Fibroblast of lung (primary cell): ENCODE measurements around the gene ZKSCAN4. TPM values are rescaled to one million over a fixed set of nuclear protein-coding genes. Genes with fewer than 3 reads are reported as not detected.
A peak's percentile ranks its signal among the peaks of the same experiment; 100 is the strongest.

Experiments
- DNase-seq, 2 donors: peaks; one replicate each; pipeline versions ENCODE4 v3.0.0 to v3.0.0-alpha.2; 2010; ENCODE audit warnings: low read depth in 2 of 2
- H2AFZ ChIP-seq: 2 replicates; pipeline ENCODE4 v1.5.1; 2012; ENCODE audit warnings: low read length, control low read depth, inconsistent platforms
- H3K27ac ChIP-seq: 2 replicates; pipeline ENCODE4 v1.5.1; 2011; ENCODE audit warnings: low read length, control low read depth; ENCODE audit not compliant: insufficient read depth
- H3K27me3 ChIP-seq: 2 replicates; pipeline ENCODE4 v1.5.1; 2011; ENCODE audit warnings: mild to moderate bottlenecking, low read length; ENCODE audit not compliant: control insufficient read depth, insufficient read depth
- H3K36me3 ChIP-seq: 2 replicates; pipeline ENCODE4 v1.5.1; 2011; ENCODE audit warnings: low read length; ENCODE audit not compliant: control insufficient read depth, insufficient read depth
- H3K4me1 ChIP-seq: 2 replicates; pipeline ENCODE4 v1.5.1; 2011; ENCODE audit warnings: low read length; ENCODE audit not compliant: control insufficient read depth, insufficient read depth; ENCODE audit errors: extremely low read depth
- H3K4me2 ChIP-seq: 2 replicates; pipeline ENCODE4 v1.5.1; 2011; ENCODE audit warnings: low read length, control low read depth; ENCODE audit not compliant: insufficient read depth; ENCODE audit errors: extremely low read depth
- H3K4me3 ChIP-seq, 4 experiments: fragments of 200-600 bp in 1 of 4; sonication (generic) in 1 of 4; replicated peaks in 1 of 4; 2 replicates each; pipeline ENCODE4 v1.5.1; 2011 to 2016; ENCODE audit warnings: low read length in 4 of 4, low read depth in 3 of 4, mild to moderate bottlenecking in 3 of 4, control low read depth in 2 of 4, inconsistent platforms in 1 of 4, mixed read lengths in 1 of 4; ENCODE audit not compliant: insufficient read depth in 1 of 4; ENCODE audit errors: control extremely low read depth in 1 of 4
- H3K79me2 ChIP-seq: 2 replicates; pipeline ENCODE4 v1.5.1; 2012; ENCODE audit warnings: mild to moderate bottlenecking, low read length, inconsistent platforms; ENCODE audit not compliant: control insufficient read depth, insufficient read depth
- H3K9ac ChIP-seq: 2 replicates; pipeline ENCODE4 v1.5.1; 2011; ENCODE audit warnings: mild to moderate bottlenecking, low read length, control low read depth; ENCODE audit not compliant: insufficient read depth
- H3K9me3 ChIP-seq: 2 replicates; pipeline ENCODE4 v1.5.1; 2012; ENCODE audit warnings: low read depth, low read length; ENCODE audit not compliant: control insufficient read depth, insufficient read depth
- H4K20me1 ChIP-seq: 2 replicates; pipeline ENCODE4 v1.5.1; 2011; ENCODE audit warnings: low read length; ENCODE audit not compliant: control insufficient read depth, insufficient read depth; ENCODE audit errors: extremely low read depth
- CTCF ChIP-seq, 2 donors: IDR thresholded peaks in 1 of 2; conservative IDR thresholded peaks in 1 of 2; 1 replicate in 1 of 2; 2 replicates in 1 of 2; pipeline ENCODE4 v1.5.1; 2011 to 2012; ENCODE audit warnings: low read length in 2 of 2, control low read depth in 1 of 2, inconsistent platforms in 1 of 2, low read depth in 1 of 2, mild to moderate bottlenecking in 1 of 2
- EZH2 ChIP-seq: IDR thresholded peaks from 2 replicates; pipeline ENCODE4 v1.5.1; 2012; ENCODE audit warnings: low read length, control low read depth, mild to moderate bottlenecking; ENCODE audit errors: missing control alignments
- polyA plus RNA-seq, 2 donors: library from polyadenylated mRNA; depleted of rRNA in 1 of 2; stranded (reverse) in 1 of 2; unstranded in 1 of 2; fragments of >200 nt; gene quantifications; 2 replicates each; pipeline ENCODE4 v1.2.1, GENCODE V29; 2011 to 2012; ENCODE audit warnings: missing spikeins in 1 of 2
- total RNA-seq: library from RNA; depleted of rRNA; stranded (reverse); fragments of >200 nt; gene quantifications from 2 replicates; pipeline ENCODE4 v1.2.1, GENCODE V29; 2014

Gene ZKSCAN4
- total and polyA plus RNA-seq, 2 donors (not counting 1 experiment from before 2014, with no cell fraction given), result 4.4 to 7.3 TPM

- Histone ChIP-seq H3K4me2 (peak overlapping the region; percentile 62), H3K27me3 (no peaks in the 10 kb centered on the region), H3K4me3 (peak overlapping the region; percentile 83 to 85 (median 83)), H3K27ac (peak overlapping the region; percentile 58), H2AFZ (peak overlapping the region; percentile 92), H4K20me1 (no peaks in the 10 kb centered on the region), H3K9me3 (no peaks in the 10 kb centered on the region), H3K4me1 (no peaks in the 10 kb centered on the region), H3K9ac (peak overlapping the region; percentile 65), H3K36me3 (peaks cover 8% of the 10 kb centered on the region), H3K79me2 (peaks cover 7% of the 10 kb centered on the region)
- DNase-seq, result no peak
- TF ChIP-seq CTCF (conservative IDR thresholded peaks at IDR 0.05 in 1 of 2, IDR thresholded peaks at IDR 0.05 in 1 of 2; ENCODE audit: low read depth in 1 of 2, low read length in 2 of 2) (no peak), EZH2 (no peak)
These were observed 28.7 kb upstream of the ZKSCAN4 start for GRCh38 chr6:28280595-28281287.

GRCh38 chr6:28277746-28278145 lies 25.7 kb upstream of the ZKSCAN4 start:
- Histone ChIP-seq H3K36me3 (peaks cover 8% of the 10 kb centered on the region), H3K4me2 (no peak overlapping the region), H3K4me3 (no peak overlapping the region), H3K79me2 (peaks cover 2% of the 10 kb centered on the region), H3K9ac (no peak overlapping the region), H3K27me3 (no peaks in the 10 kb centered on the region), H4K20me1 (no peaks in the 10 kb centered on the region), H3K4me1 (no peaks in the 10 kb centered on the region), H3K27ac (no peak overlapping the region), H3K9me3 (no peaks in the 10 kb centered on the region), H2AFZ (no peak overlapping the region)
- DNase-seq, result peak in 1 of 2 donors; percentile 16
- TF ChIP-seq EZH2 (no peak), CTCF (conservative IDR thresholded peaks at IDR 0.05 in 1 of 2, IDR thresholded peaks at IDR 0.05 in 1 of 2; ENCODE audit: low read depth in 1 of 2, low read length in 2 of 2) (no peak)

- Histone ChIP-seq H3K27me3 (no peaks in the 10 kb centered on the region), H3K4me3 (no peak overlapping the region), H3K9me3 (no peaks in the 10 kb centered on the region), H3K4me1 (no peaks in the 10 kb centered on the region), H3K4me2 (no peak overlapping the region), H3K27ac (no peak overlapping the region), H3K9ac (no peak overlapping the region), H3K79me2 (peaks cover 4% of the 10 kb centered on the region), H4K20me1 (no peaks in the 10 kb centered on the region), H2AFZ (no peak overlapping the region), H3K36me3 (peaks cover 8% of the 10 kb centered on the region)
- TF ChIP-seq EZH2, result no peak
- no peak for TF ChIP-seq CTCF (conservative IDR thresholded peaks at IDR 0.05 in 1 of 2, IDR thresholded peaks at IDR 0.05 in 1 of 2; ENCODE audit: low read depth in 1 of 2, low read length in 2 of 2)
- DNase-seq, result no peak
These were observed 22.8 kb upstream of the ZKSCAN4 start for GRCh38 chr6:28274888-28275287.
